Parathyroid adenoma (tissue), 2 donors: ENCODE results near the gene ADPRM.

ENCODE experiments used
- H2AFZ ChIP-seq: fragments of 300-600 bp; sonication (generic); one replicate; pipeline ENCODE4 v1.7.0; 2017; ENCODE audit warnings: antibody characterized with exemption, mild to moderate bottlenecking
- H3K27ac ChIP-seq: fragments of 300-600 bp; sonication (generic); one replicate; pipeline ENCODE4 v1.7.0; 2017
- H3K27me3 ChIP-seq: fragments of 300-600 bp; sonication (generic); one replicate; pipeline ENCODE4 v1.7.0; 2017; ENCODE audit warnings: low read length; ENCODE audit not compliant: control insufficient read depth, insufficient read depth
- H3K36me3 ChIP-seq: fragments of 300-600 bp; sonication (generic); one replicate; pipeline ENCODE4 v1.7.0; 2017; ENCODE audit warnings: low read length; ENCODE audit not compliant: control insufficient read depth, insufficient read depth
- H3K4me1 ChIP-seq: fragments of 300-600 bp; sonication (generic); one replicate; pipeline ENCODE4 v1.7.0; 2017; ENCODE audit warnings: control low read depth
- H3K4me2 ChIP-seq: fragments of 300-600 bp; sonication (generic); one replicate; pipeline ENCODE4 v1.7.0; 2017; ENCODE audit warnings: low read length
- H3K4me3 ChIP-seq: fragments of 300-600 bp; sonication (generic); one replicate; pipeline ENCODE4 v1.7.0; 2017; ENCODE audit warnings: low read depth, low read length
- H3K79me2 ChIP-seq: fragments of 300-600 bp; sonication (generic); one replicate; pipeline ENCODE4 v1.7.0; 2017; ENCODE audit warnings: control low read depth
- H3K9ac ChIP-seq: fragments of 300-600 bp; sonication (generic); one replicate; pipeline ENCODE4 v1.7.0; 2017; ENCODE audit warnings: mild to moderate bottlenecking
- H3K9me3 ChIP-seq: fragments of 300-600 bp; sonication (generic); one replicate; pipeline ENCODE4 v1.7.0; 2017; ENCODE audit warnings: low read length; ENCODE audit not compliant: control insufficient read depth
- TF ChIP-seq, protein P1 (sequence below): fragments of 300-600 bp; sonication (generic); IDR thresholded peaks from one replicate; pipeline ENCODE4 v1.7.0; 2017; ENCODE audit warnings: antibody characterized with exemption, mild to moderate bottlenecking
- donor health status: primary hyperparathyroidism.

The ADPRM gene

GRCh38 chr17:10651927-10652326, 45.5 kb upstream of the ADPRM start:
- H3K36me3 ChIP-seq = no peaks in the 10 kb centered on the region
- no peaks in the 10 kb centered on the region for H3K9me3 ChIP-seq
- no peaks in the 10 kb centered on the region for H3K4me1 ChIP-seq
- H2AFZ ChIP-seq = no peak overlapping the region
- no peak overlapping the region for H3K27ac ChIP-seq
- TF ChIP-seq, protein P1, sequence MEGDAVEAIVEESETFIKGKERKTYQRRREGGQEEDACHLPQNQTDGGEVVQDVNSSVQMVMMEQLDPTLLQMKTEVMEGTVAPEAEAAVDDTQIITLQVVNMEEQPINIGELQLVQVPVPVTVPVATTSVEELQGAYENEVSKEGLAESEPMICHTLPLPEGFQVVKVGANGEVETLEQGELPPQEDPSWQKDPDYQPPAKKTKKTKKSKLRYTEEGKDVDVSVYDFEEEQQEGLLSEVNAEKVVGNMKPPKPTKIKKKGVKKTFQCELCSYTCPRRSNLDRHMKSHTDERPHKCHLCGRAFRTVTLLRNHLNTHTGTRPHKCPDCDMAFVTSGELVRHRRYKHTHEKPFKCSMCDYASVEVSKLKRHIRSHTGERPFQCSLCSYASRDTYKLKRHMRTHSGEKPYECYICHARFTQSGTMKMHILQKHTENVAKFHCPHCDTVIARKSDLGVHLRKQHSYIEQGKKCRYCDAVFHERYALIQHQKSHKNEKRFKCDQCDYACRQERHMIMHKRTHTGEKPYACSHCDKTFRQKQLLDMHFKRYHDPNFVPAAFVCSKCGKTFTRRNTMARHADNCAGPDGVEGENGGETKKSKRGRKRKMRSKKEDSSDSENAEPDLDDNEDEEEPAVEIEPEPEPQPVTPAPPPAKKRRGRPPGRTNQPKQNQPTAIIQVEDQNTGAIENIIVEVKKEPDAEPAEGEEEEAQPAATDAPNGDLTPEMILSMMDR = no peak
- no peaks in the 10 kb centered on the region for H3K27me3 ChIP-seq
- no peak overlapping the region for H3K4me3 ChIP-seq
- H3K4me2 ChIP-seq = no peak overlapping the region
- H3K79me2 ChIP-seq = no peaks in the 10 kb centered on the region
- H3K9ac ChIP-seq = no peak overlapping the region

DNA sequence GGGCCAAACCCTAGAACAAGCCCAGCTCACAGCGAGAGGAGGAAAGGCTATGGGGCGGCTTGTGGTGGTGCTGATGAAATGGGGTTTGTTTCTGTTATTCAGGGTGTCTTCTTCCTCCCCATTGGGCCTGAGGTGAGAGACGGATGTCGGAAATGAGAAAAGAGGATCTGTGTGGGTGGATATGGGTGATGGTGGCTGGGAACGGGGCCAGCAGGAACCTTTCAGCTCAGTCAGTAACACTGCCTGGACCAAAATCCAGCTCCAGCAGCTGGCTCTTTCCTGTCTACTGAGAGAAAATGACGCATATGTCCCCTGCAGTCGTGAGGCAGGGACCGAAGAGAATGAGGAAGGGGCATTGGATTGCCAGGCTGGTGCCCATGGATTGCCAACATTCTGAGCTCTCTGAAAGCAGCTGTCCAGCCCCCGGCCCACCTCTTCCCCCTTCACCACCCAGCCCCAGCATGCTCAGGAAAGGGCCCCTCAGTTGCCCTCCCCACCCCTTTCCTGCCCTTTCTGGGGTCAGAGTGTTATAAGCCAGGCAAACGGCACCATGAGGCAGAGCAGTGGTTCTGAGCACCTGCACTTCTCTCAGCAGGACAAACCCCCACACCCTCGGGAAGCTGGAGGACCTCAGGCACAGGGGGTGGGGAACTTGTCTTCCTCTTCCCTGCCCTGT, 44.3 kb upstream of the ADPRM start:
- H3K79me2 ChIP-seq = no peaks in the 10 kb centered on the region
- TF ChIP-seq, protein P1 = no peak
- no peaks in the 10 kb centered on the region for H3K9me3 ChIP-seq
- H3K9ac ChIP-seq = no peak overlapping the region
- no peak overlapping the region for H3K4me3 ChIP-seq
- H3K4me2 ChIP-seq = no peak overlapping the region
- peak overlapping the region; percentile 50 for H2AFZ ChIP-seq
- no peak overlapping the region for H3K27ac ChIP-seq
- no peaks in the 10 kb centered on the region for H3K4me1 ChIP-seq
- H3K36me3 ChIP-seq = no peaks in the 10 kb centered on the region
- H3K27me3 ChIP-seq = no peaks in the 10 kb centered on the region

DNA sequence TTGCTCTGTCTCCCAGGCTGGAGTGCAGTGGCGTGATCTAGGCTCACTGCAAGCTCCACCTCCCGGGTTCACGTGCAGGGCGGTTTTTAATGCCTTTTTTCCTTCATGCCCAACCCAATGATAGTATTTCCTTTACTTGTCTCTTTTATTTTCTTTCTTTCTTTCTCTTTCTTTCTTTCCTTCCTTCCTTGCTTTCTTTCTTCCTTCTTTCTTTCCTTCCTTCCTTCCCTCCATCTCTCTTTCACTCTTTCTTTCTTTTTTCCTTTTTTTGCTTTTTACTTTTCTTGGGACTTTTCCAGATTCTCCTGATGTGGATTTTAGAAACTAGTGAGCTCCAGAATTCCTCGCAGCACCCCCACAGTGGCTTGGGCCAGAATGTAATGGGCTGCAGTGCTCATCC, 43.4 kb upstream of the ADPRM start:
- TF ChIP-seq, protein P1 = no peak
- Histone ChIP-seq H3K79me2 (no peaks in the 10 kb centered on the region), H3K9me3 (no peaks in the 10 kb centered on the region), H3K27ac (no peak overlapping the region), H3K4me3 (no peak overlapping the region), H3K4me2 (no peak overlapping the region), H2AFZ (no peak overlapping the region), H3K9ac (no peak overlapping the region), H3K4me1 (no peaks in the 10 kb centered on the region), H3K36me3 (no peaks in the 10 kb centered on the region), H3K27me3 (no peaks in the 10 kb centered on the region)

GRCh38 chr17:10657148-10657547, 40.2 kb upstream of the ADPRM start, which contains the start of gene MYH3:
MYH3 (minus strand) TSS chr17:10657309; CDS start chr17:10655064, 2,245 bp downstream.
- TF ChIP-seq, protein P1 = no peak
- H3K4me3 ChIP-seq = no peak within 1 kb of the TSS
- no peak within 1 kb of the TSS for H3K27ac ChIP-seq
- no peak within 1 kb of the TSS for H3K4me2 ChIP-seq
- no peaks in the 10 kb centered on the region for H3K4me1 ChIP-seq
- no peaks in the 10 kb centered on the region for H3K79me2 ChIP-seq
- H2AFZ ChIP-seq = no peak within 1 kb of the TSS
- no peaks in the 10 kb centered on the region for H3K36me3 ChIP-seq
- no peaks in the 10 kb centered on the region for H3K27me3 ChIP-seq
- no peak within 1 kb of the TSS for H3K9ac ChIP-seq
- H3K9me3 ChIP-seq = no peaks in the 10 kb centered on the region

DNA sequence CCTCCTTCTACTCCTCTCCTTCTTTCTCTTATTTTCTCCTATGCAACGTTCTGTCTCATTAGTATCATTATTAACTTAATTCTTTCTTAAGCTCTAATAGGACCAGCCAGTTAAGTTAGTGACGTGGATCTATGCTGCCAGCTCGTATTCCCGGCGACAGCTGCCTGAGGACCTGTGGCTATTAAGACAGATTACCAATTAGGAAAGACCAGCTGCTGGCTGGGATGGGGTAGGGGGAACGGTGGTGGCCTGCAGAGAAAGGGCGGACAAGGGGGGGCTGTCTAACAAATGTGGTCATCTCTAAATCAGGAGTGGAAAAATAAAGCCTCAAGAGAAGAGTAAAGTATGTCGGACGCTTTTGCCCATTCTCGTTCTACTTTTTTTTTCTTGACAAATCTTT, 39.5 kb upstream of the ADPRM start:
- Histone ChIP-seq H3K79me2 (no peaks in the 10 kb centered on the region), H3K4me3 (no peak overlapping the region), H3K9me3 (no peaks in the 10 kb centered on the region), H3K4me1 (no peaks in the 10 kb centered on the region), H3K27me3 (no peaks in the 10 kb centered on the region), H3K9ac (no peak overlapping the region), H3K27ac (no peak overlapping the region), H3K4me2 (no peak overlapping the region), H3K36me3 (no peaks in the 10 kb centered on the region), H2AFZ (no peak overlapping the region)
- TF ChIP-seq, protein P1 = no peak
